ENCODE measurements around the gene HOXB9.

- TF ChIP-seq CTCF (IDR thresholded peaks at IDR 0.05) (no peak), POLR2A (IDR thresholded peaks at IDR 0.05) (no peak)
Observed at GRCh38 chr17:48575673-48576478, 50.3 kb downstream of the HOXB9 start.
